ENCODE data around the gene TSPYL6. TPM values are rescaled to one million over a fixed set of nuclear protein-coding genes. Genes with fewer than 3 reads are reported as not detected.

The TSPYL6 gene
- total RNA-seq, 4 donors from 2014 or later, result 0.18 TPM; not detected in 3

DNA sequence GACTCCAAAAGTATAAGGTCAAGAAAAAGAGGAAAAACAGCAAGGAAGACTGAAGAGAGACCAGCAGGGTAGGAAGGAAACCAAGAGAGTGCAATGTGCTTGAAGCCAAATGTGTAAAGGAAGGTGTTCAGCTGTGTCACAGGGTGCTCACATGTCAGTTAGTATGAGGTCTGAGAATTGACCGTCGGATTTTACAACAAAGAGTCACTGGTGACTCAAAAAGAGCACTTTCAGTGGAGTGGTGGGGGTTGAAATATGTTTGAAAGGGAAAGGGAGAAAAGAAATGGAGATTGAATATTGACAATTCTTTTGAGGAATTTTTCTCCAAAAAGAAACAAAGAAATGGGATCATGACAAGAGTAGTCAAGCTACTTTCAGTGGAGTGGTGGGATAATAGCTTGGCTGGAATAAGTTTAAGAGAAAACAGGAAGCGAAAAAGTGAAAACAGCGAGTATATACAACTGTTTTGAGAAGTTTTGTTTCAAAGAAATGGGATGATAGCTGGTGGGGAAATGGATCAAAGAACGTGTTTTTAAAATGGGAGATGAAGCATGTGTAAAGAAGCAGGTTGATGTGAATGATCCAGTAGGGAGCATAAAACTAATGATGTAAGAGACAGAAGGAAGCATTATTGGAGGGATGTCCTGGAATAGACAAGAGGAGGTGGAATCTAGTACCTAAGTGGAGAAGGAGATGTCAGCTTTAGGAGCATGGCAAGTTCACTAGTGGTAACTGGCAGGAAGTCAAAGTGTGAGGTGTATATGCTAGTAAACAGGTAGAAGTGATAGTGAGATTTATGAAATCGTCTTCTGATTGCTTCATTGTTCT, 3.6 kb upstream of the TSPYL6 start:
- DNase-seq, result no peak
- Histone ChIP-seq H3K4me3 (no peak overlapping the region), H3K4me1 (no peaks in the 10 kb centered on the region), H3K27me3 (no peaks in the 10 kb centered on the region), H3K27ac (no peak overlapping the region), H3K36me3 (no peaks in the 10 kb centered on the region), H3K9me3 (no peaks in the 10 kb centered on the region)
- TF ChIP-seq, protein P1, sequence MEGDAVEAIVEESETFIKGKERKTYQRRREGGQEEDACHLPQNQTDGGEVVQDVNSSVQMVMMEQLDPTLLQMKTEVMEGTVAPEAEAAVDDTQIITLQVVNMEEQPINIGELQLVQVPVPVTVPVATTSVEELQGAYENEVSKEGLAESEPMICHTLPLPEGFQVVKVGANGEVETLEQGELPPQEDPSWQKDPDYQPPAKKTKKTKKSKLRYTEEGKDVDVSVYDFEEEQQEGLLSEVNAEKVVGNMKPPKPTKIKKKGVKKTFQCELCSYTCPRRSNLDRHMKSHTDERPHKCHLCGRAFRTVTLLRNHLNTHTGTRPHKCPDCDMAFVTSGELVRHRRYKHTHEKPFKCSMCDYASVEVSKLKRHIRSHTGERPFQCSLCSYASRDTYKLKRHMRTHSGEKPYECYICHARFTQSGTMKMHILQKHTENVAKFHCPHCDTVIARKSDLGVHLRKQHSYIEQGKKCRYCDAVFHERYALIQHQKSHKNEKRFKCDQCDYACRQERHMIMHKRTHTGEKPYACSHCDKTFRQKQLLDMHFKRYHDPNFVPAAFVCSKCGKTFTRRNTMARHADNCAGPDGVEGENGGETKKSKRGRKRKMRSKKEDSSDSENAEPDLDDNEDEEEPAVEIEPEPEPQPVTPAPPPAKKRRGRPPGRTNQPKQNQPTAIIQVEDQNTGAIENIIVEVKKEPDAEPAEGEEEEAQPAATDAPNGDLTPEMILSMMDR (IDR thresholded peaks at IDR 0.05), result no peak
- TF ChIP-seq POLR2A (IDR thresholded peaks at IDR 0.05), result no peak
- intact Hi-C loops (cut with DNase I; ENCODE audit: low total_unique reads), result no loop called here

DNA sequence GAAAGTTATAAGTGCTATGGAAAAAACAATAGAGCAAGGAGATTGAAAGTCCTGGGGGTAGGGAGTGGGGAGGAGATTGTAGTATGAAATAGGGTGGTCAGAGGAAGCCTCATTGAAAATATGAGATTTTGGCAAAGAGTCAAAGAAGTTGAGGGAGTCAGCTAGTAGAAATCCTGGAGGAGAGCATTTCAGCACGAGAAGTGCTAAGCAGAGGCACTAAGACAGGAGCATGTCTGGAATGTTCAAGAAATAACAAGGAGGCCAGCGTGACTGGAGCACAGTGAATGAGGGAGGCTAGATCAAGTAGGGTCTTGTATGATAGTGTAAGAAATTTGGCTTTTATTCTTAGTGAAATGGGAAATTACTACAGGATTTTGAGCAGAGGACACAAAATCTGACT, 2.1 kb upstream of the TSPYL6 start:
- Histone ChIP-seq H3K4me3 (no peak overlapping the region), H3K9me3 (no peaks in the 10 kb centered on the region), H3K27me3 (no peaks in the 10 kb centered on the region), H3K4me1 (no peaks in the 10 kb centered on the region), H3K27ac (no peak overlapping the region), H3K36me3 (no peaks in the 10 kb centered on the region)
- no peak for TF ChIP-seq POLR2A (IDR thresholded peaks at IDR 0.05)
- TF ChIP-seq, protein P1 (IDR thresholded peaks at IDR 0.05), result no peak
- no peak for DNase-seq
- intact Hi-C loops (cut with DNase I; ENCODE audit: low total_unique reads), result no loop called here

DNA sequence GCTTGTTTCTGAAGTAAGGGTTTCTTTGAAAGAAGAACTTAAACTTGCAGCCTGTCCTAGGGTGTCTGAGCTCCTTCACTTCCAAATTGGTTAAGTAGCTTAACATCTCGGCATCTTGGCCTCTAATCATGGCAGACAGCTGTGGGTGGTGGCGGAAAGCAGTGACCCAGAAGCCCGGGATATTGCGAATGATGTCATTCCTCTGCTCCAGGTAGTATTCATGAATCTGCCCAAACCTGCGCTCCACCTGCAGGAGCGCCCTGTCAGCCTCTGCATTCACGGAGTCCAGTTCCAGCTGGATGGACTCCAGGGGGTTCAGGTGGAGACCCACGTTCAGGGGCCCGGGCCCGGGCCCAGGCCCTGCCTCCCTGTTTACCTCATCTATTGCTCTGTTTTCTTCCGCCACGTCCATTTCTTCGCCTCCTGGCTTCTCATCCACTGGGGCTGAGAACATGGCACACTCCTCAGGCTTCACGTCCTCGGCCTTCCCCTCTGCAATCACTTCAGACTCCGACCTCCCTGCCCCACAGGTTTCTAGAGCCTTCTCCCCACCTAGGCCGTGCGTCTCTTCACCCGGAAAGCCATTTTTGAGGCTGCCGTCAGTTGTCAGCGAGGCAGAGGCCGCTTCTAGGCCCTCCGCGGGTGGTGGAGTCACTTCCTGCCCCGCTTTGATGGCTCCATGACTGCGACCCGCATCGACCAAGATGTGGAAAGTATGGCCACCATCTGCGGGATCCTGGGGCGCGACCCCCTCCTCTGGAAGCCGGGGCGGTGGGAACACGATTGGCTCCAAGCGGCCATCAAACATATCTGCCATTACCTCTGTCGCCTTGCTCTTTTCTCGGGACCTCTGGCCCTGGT, 569 bp downstream of the TSPYL6 start:
- no peaks in the 10 kb centered on the region for H3K9me3 ChIP-seq
- TF ChIP-seq, protein P1 (IDR thresholded peaks at IDR 0.05), result no peak
- no peak for TF ChIP-seq POLR2A (IDR thresholded peaks at IDR 0.05)
- no peaks in the 10 kb centered on the region for H3K4me1 ChIP-seq
- H3K36me3 ChIP-seq, result no peaks in the 10 kb centered on the region
- H3K4me3 ChIP-seq, result no peak overlapping the region
- H3K27me3 ChIP-seq, result no peaks in the 10 kb centered on the region
- no peak overlapping the region for H3K27ac ChIP-seq
- intact Hi-C loops (cut with DNase I; ENCODE audit: low total_unique reads), result no loop called here
- no peak for DNase-seq

DNA sequence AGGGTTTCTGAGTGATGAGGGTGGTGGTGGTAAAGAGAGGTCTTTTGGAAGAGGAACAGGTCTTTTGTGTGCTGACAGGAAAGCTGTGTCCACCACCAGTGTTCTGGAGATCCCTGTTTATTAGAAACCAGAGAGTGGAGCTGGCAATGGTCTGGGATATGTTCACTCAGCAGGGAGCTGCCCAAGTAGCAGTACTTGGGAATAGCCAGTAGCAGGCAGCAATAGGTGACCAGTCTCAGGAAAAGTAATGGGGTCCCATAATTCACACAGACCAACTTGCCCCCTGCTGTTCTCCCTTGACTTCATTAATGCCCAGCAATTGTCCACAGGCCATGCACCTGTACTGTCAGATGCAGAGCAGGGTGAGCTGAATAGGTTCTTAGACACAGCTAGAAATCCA, 1.8 kb downstream of the TSPYL6 start:
- TF ChIP-seq, protein P1 (IDR thresholded peaks at IDR 0.05), result no peak
- no peak for TF ChIP-seq POLR2A (IDR thresholded peaks at IDR 0.05)
- Histone ChIP-seq H3K27ac (no peak overlapping the region), H3K36me3 (no peaks in the 10 kb centered on the region), H3K4me1 (no peaks in the 10 kb centered on the region), H3K4me3 (no peak overlapping the region), H3K9me3 (no peaks in the 10 kb centered on the region), H3K27me3 (no peaks in the 10 kb centered on the region)
- intact Hi-C loops (cut with DNase I; ENCODE audit: low total_unique reads), result no loop called here
- no peak for DNase-seq

DNA sequence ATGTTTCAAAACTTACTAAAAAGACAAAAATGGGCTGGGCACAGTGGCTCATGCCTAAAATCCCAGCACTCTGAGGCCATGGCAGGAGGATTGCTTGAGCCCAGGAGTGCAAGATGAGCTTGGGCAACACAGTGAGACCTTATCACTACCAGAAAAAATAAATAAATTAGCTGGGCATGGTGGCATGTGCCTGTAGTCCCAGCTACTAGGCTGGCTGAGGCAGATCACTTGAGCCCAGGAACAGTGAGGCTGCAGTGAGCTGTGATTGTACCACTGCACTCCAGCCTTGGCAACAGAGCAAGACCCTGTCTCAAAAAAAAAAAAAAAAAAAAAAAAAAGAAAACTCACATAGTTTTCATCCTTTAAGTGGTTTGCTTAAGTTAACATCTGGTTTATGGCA, 6.4 kb downstream of the TSPYL6 start:
- intact Hi-C loops (cut with DNase I; ENCODE audit: low total_unique reads), result no loop called here
- no peak for DNase-seq
- Histone ChIP-seq H3K27me3 (no peaks in the 10 kb centered on the region), H3K4me1 (no peaks in the 10 kb centered on the region), H3K36me3 (no peaks in the 10 kb centered on the region), H3K9me3 (no peaks in the 10 kb centered on the region), H3K27ac (no peak overlapping the region), H3K4me3 (no peak overlapping the region)
- TF ChIP-seq POLR2A (IDR thresholded peaks at IDR 0.05), result no peak
- TF ChIP-seq, protein P1 (IDR thresholded peaks at IDR 0.05), result no peak

All from uterus (tissue), 4 donors.